Measurements from ENCODE around the gene PLCD4. TPM values are rescaled to one million over a fixed set of nuclear protein-coding genes. Genes with fewer than 3 reads are reported as not detected.

The PLCD4 gene
- total RNA-seq, 1 experiment from 2014 or later = 0.40 TPM

- H3K36me3 Mint-ChIP-seq (ENCODE audit: insufficient read depth, unreplicated experiment) = peaks cover 26% of the 10 kb centered on the region
- CTCF ChIA-PET = interaction anchor here (1.1 kb wide), 1 partner anchor 93 kb away, joined by 4 read pairs; no protein-coding TSS in a partner anchor
These were observed 41.4 kb upstream of the PLCD4 start for GRCh38 chr2:218566296-218566695.

GRCh38 chr2:218567797-218568189 lies 39.9 kb upstream of the PLCD4 start:
- BruUV-seq (replicated peaks) = TSS peak; percentile 45
- no peaks in the 10 kb centered on the region for H3K9me3 Mint-ChIP-seq (ENCODE audit: unreplicated experiment)
- CTCF ChIA-PET = interaction anchor here (0.6 to 0.9 kb wide), 3 partner anchors 52 to 273 kb away, joined by 3 read pairs; partner anchors contain the start of gene TTLL4
- no peaks in the 10 kb centered on the region for H3K27me3 Mint-ChIP-seq (ENCODE audit: insufficient read depth, unreplicated experiment)
- no peak for TF ChIP-seq CTCF (IDR thresholded peaks at IDR 0.05; ENCODE audit: unreplicated experiment)
- no peak for DNase-seq (ENCODE audit: unreplicated experiment)
- H3K4me3 Mint-ChIP-seq (ENCODE audit: unreplicated experiment) = peak overlapping the region; percentile 92
- intact Hi-C loops (cut with micrococcal nuclease) = loop anchor here (2.0 kb wide), 2 partner anchors 81 to 171 kb away; no protein-coding TSS in a partner anchor
- POLR2A ChIA-PET = interaction anchor here (0.9 to 2.2 kb wide), 5 partner anchors 40 to 281 kb away, joined by 3 to 10 read pairs (median 6); partner anchors contain the start of genes BCS1L, PLCD4 and RNF25
- peaks cover 16% of the 10 kb centered on the region for H3K36me3 Mint-ChIP-seq (ENCODE audit: insufficient read depth, unreplicated experiment)
- H3K4me1 Mint-ChIP-seq (ENCODE audit: insufficient read depth, unreplicated experiment) = peaks cover 40% of the 10 kb centered on the region
- peak overlapping the region; percentile 86 for H3K27ac Mint-ChIP-seq (ENCODE audit: low read depth, unreplicated experiment)

More at GRCh38 chr2:218566296-218566695, 41.4 kb upstream of the PLCD4 start:
- intact Hi-C loops (cut with micrococcal nuclease) = no loop called here
- Mint-ChIP-seq H3K4me3 (ENCODE audit: unreplicated experiment) (peak overlapping the region; percentile 92), H3K4me1 (ENCODE audit: insufficient read depth, unreplicated experiment) (peaks cover 39% of the 10 kb centered on the region), H3K27ac (ENCODE audit: low read depth, unreplicated experiment) (peak overlapping the region; percentile 86), H3K27me3 (ENCODE audit: insufficient read depth, unreplicated experiment) (no peaks in the 10 kb centered on the region), H3K9me3 (ENCODE audit: unreplicated experiment) (no peaks in the 10 kb centered on the region)
- POLR2A ChIA-PET = interaction anchor here (1.0 to 2.2 kb wide), 2 partner anchors 41 to 169 kb away, joined by 3 to 9 read pairs; partner anchors contain the start of gene PLCD4
- no TSS peak for BruUV-seq (replicated peaks)
- no peak for TF ChIP-seq CTCF (IDR thresholded peaks at IDR 0.05; ENCODE audit: unreplicated experiment)
- DNase-seq (ENCODE audit: unreplicated experiment) = no peak

DNA sequence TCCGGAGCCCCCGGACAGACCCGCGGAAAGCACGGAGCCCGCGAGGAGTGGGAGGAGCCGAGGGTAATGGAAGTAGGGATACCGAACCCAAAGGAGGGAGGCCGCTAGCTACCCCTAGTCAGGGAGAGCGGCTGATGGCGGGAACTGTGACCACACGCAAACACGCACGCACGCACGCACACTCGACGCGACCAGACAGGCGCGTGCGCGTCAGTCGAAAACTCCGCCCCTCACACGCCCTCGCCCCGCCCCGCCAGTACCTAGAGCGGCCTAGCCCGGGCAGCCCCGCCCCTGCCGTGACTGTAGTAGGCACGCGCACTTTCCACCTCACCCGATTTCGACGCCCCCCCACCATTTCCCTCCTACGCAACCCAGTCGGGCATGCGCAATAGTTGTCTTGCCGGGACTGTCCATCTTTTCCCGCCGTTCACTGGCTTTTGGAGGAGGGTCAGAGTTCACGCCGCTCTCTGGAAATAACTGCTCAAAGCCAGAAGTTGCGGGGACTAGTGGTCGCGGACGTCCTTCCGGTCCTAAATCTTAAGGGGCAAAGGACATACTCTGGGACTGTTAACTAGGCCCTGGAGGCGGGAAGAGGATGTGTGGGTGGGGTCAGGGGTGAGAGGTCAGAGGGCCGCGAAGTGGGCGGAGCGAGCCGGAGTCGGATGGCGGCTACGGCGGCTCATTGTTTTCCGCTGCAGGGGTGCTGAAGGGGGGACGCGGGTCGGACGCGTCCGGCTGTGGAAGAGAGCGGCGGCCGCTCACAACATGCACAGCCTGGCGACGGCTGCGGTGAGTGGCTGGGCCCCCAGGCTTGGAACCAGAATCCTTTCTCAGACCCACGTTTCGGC lies 39.3 kb upstream of the PLCD4 start, which contains the start of the genes CNOT9 and USP37:
CNOT9 (plus strand) TSS at position 650 of the 848 bp plus-strand sequence; CDS start at position 766, 116 bp downstream.
USP37 (minus strand) TSS at position 162 of the 848 bp plus-strand sequence. CDS start 9,698 bp downstream, outside the sequence.
- intact Hi-C loops (cut with micrococcal nuclease) = loop anchor here (2.0 kb wide), 2 partner anchors 80 to 172 kb away; no protein-coding TSS in a partner anchor
- ChIA-PET CTCF (interaction anchor here (0.9 kb wide), 1 partner anchor 142 kb away, joined by 3 read pairs; the partner anchor contains the start of gene TTLL4), POLR2A (interaction anchor here (0.9 to 2.2 kb wide), 5 partner anchors 39 to 282 kb away, joined by 3 to 10 read pairs (median 6); partner anchors contain the start of genes BCS1L, PLCD4 and RNF25)
- BruUV-seq (replicated peaks) = no TSS peak
- Mint-ChIP-seq H3K4me3 (ENCODE audit: unreplicated experiment) (peak within 1 kb of the TSS; percentile 92), H3K4me1 (ENCODE audit: insufficient read depth, unreplicated experiment) (peaks cover 40% of the 10 kb centered on the region), H3K27ac (ENCODE audit: low read depth, unreplicated experiment) (peak within 1 kb of the TSS; percentile 86), H3K36me3 (ENCODE audit: insufficient read depth, unreplicated experiment) (peaks cover 21% of the 10 kb centered on the region), H3K27me3 (ENCODE audit: insufficient read depth, unreplicated experiment) (no peaks in the 10 kb centered on the region), H3K9me3 (ENCODE audit: unreplicated experiment) (no peaks in the 10 kb centered on the region)
- no peak for TF ChIP-seq CTCF (IDR thresholded peaks at IDR 0.05; ENCODE audit: unreplicated experiment)
- DNase-seq (ENCODE audit: unreplicated experiment) = peak; percentile 98

GRCh38 chr2:218569038-218569431 lies 38.7 kb upstream of the PLCD4 start:
- Mint-ChIP-seq H3K4me1 (ENCODE audit: insufficient read depth, unreplicated experiment) (peaks cover 40% of the 10 kb centered on the region), H3K36me3 (ENCODE audit: insufficient read depth, unreplicated experiment) (peaks cover 21% of the 10 kb centered on the region), H3K27me3 (ENCODE audit: insufficient read depth, unreplicated experiment) (no peaks in the 10 kb centered on the region), H3K4me3 (ENCODE audit: unreplicated experiment) (peak overlapping the region; percentile 92), H3K9me3 (ENCODE audit: unreplicated experiment) (no peaks in the 10 kb centered on the region), H3K27ac (ENCODE audit: low read depth, unreplicated experiment) (peak overlapping the region; percentile 86)
- intact Hi-C loops (cut with micrococcal nuclease) = loop anchor here (2.0 kb wide), 2 partner anchors 80 to 172 kb away; no protein-coding TSS in a partner anchor
- no peak for TF ChIP-seq CTCF (IDR thresholded peaks at IDR 0.05; ENCODE audit: unreplicated experiment)
- CTCF ChIA-PET = no interaction called here
- no TSS peak for BruUV-seq (replicated peaks)
- POLR2A ChIA-PET = interaction anchor here (0.6 to 2.3 kb wide), 5 partner anchors 9 to 296 kb away, joined by 3 to 12 read pairs (median 4); partner anchors contain the start of genes BCS1L, PLCD4 and ZNF142
- DNase-seq (ENCODE audit: unreplicated experiment) = peak; percentile 59

Data from MCF 10A (cell line).